ENCODE data around the gene CREB3L2.
"Not testable (repeated sequence)": the region's sequence is repeated elsewhere in the genome, so short reads cannot be mapped to it uniquely, and the experiment has no call there.

Gene CREB3L2

DNA sequence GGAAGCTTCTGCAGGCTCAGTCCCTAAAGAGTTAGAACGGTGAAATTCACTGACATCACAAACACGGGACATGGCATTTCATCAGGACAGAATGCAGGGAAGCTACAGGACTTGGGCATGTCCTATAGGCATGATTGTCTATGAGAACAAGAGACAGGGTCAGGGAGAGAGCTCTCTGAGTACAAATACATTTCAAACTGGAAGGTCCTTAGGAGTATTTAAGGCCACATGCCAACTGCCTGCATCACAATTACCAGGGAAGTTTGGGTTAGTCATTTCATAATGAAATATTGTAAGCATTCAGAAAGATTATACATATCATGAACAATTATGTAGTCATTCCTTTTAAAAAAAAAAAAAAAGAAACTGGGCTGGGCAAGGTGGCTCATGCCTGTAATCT lies 71.3 kb downstream of the CREB3L2 start:
- TF ChIP-seq ZFX (IDR thresholded peaks at IDR 0.05; ENCODE audit: borderline replicate concordance) = no peak
- TF ChIP-seq, protein P1, sequence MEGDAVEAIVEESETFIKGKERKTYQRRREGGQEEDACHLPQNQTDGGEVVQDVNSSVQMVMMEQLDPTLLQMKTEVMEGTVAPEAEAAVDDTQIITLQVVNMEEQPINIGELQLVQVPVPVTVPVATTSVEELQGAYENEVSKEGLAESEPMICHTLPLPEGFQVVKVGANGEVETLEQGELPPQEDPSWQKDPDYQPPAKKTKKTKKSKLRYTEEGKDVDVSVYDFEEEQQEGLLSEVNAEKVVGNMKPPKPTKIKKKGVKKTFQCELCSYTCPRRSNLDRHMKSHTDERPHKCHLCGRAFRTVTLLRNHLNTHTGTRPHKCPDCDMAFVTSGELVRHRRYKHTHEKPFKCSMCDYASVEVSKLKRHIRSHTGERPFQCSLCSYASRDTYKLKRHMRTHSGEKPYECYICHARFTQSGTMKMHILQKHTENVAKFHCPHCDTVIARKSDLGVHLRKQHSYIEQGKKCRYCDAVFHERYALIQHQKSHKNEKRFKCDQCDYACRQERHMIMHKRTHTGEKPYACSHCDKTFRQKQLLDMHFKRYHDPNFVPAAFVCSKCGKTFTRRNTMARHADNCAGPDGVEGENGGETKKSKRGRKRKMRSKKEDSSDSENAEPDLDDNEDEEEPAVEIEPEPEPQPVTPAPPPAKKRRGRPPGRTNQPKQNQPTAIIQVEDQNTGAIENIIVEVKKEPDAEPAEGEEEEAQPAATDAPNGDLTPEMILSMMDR (IDR thresholded peaks at IDR 0.05) = no peak
- H3K27ac ChIP-seq = no peak overlapping the region

DNA sequence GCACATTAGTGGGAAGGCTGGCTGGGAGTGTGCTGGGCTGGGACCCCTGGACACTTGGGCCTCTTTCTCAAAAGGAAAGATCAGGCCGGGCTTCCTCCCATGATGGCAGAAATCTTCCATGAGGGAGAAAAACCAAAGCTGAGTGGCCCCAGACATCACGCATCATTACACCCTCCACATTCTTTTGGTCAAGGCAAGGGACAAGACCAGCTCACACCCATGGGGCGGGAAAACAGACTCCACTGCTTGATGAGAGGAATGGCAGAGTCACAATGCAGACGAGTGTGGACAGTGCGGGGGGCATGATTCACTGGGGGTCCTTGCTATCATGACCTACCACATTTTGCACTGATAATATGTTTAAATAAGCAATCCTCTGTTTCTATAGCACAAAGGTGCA lies 73.3 kb downstream of the CREB3L2 start:
- TF ChIP-seq, protein P1 (IDR thresholded peaks at IDR 0.05) = no peak
- TF ChIP-seq ZFX (IDR thresholded peaks at IDR 0.05; ENCODE audit: borderline replicate concordance) = no peak
- H3K27ac ChIP-seq = no peak overlapping the region

DNA sequence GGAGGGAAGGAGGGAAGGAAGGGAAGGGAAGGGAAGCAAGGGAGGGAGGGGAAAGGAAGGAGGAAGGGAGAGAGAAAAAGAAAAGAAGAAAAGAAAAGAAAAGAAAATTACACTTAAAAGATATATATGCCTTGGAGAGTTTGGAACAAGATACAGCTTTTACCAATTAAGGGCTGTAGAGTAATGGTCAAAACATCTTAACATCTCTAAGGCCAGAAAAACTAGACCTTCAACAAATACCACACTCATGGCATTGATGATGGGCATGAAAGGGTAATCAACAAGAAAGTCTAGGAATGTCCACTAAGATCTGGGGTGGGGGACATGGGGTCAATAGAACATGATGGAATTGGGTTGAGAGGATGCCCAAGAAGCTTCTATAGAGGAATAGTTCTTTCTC lies 74.5 kb downstream of the CREB3L2 start:
- H3K27ac ChIP-seq = no peak overlapping the region
- no peak for TF ChIP-seq ZFX (IDR thresholded peaks at IDR 0.05; ENCODE audit: borderline replicate concordance)
- TF ChIP-seq, protein P1 (IDR thresholded peaks at IDR 0.05) = no peak

DNA sequence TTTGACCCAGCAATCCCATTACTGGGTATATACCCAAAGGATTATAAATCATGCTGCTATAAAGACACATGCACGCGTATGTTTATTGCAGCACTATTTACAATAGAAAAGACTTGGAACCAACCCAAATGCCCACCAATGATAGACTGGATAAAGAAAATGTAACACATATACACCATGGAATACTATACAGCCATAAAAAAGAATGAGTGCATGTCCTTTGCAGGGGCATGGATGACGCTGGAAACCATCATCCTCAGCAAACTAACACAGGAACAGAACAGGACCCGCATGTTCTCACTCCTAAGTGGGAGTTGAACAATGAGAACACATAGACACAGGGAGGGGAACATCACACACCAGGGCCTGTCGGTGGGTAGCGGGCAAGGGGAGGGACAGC lies 75.7 kb downstream of the CREB3L2 start:
- H3K27ac ChIP-seq = not testable (repeated sequence)

DNA sequence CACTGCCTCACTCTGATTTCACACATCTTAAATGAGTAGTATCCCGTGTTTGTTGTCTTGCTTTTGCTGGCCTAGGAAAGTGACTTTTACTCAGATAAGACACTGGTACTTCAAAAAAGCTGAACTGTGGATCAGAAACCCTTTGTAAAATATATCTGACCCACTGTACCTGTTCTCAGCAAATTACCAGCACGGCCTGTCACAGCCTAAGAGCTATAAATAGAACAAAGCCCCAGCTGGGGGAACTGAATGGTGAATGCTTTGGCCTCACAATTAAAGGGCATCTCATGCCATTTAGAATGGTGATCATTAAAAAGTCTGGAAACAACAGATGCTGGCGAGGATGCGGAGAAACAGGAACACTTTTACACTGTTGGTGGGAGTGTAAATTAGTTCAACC lies 76.1 kb downstream of the CREB3L2 start:
- H3K27ac ChIP-seq = no peak overlapping the region
- TF ChIP-seq, protein P1 (IDR thresholded peaks at IDR 0.05) = no peak
- TF ChIP-seq ZFX (IDR thresholded peaks at IDR 0.05; ENCODE audit: borderline replicate concordance) = no peak

DNA sequence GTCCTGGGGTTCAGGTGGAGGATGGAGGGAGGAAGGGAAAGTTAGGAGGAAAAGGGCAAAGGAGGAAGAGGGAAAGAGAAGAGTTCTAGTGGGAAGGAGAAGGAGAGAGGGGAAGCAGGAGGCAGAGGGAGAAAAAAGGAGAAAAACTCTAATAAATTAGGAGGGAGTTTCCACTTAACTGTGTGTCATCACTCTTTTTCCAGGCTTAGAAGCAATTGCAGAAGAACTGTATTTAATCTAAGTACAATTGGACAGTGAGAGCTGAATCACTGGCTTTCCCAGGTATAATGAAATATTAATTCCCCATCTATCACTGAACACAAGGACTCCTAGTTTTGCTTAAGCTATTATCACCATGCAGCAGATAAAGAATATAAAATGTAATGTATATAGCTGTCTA lies 76.8 kb downstream of the CREB3L2 start:
- H3K27ac ChIP-seq = no peak overlapping the region
- TF ChIP-seq, protein P1 (IDR thresholded peaks at IDR 0.05) = no peak
- no peak for TF ChIP-seq ZFX (IDR thresholded peaks at IDR 0.05; ENCODE audit: borderline replicate concordance)

DNA sequence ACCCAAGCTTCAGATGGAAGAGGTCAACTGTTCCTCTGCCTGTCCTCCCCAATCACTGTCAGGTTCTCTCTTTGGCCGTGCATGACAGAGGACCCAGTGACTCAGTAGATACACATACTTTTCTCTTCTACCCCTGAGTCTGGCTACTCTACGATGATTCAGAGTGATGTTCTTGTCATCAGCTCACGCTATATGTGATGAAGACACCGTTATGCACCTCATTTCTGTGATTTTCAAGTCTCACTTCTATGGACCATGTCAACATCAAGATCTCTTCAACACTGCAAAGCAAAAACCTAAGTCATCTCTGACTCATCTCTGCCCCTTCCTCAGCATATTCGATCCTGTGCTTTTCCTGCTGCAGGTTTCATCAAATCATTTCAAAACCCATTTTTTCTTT lies 78.5 kb downstream of the CREB3L2 start:
- TF ChIP-seq ZFX (IDR thresholded peaks at IDR 0.05; ENCODE audit: borderline replicate concordance) = no peak
- TF ChIP-seq, protein P1 (IDR thresholded peaks at IDR 0.05) = no peak
- H3K27ac ChIP-seq = no peak overlapping the region

DNA sequence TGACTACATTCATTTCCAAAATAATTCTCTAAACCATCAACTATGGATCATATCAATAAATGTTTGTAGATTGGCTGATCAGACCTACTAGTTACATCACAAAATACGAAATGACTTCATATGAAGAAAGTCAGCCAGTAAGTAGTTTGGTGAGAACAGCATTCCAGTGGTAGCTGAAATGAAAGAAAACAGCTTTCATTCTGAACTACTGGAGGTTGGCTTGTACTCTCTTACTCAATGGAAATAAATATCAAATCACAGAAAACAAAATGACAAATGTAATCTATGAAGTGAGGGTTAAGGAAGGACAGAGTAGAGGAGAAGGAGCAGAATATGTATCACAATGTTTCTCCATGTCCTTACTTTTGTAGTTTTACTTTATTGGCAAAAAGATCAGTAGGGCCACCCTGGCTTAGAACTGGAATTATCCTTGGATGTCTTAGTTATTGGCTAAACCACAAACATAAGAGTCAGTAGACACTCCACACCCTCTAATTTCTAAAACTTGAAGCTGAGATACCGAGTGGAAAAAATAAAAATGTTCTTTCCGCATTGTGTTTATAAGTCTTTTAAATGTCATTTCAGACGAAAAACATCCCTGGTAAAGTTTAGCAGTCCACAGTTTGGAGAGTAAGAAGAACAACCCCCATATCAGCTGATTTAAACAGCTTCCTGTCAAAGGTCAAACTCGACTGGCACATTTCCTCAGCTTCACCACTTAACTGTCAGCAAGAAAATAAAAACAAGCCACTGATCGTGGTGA lies 81.1 kb downstream of the CREB3L2 start:
- TF ChIP-seq, protein P1 (IDR thresholded peaks at IDR 0.05) = no peak
- no peak for TF ChIP-seq ZFX (IDR thresholded peaks at IDR 0.05; ENCODE audit: borderline replicate concordance)
- no peak overlapping the region for H3K27ac ChIP-seq
